Fibroblast of the aortic adventitia (primary cell): ENCODE data around the gene DYNC2I2. TPM values are rescaled to one million over a fixed set of nuclear protein-coding genes. Genes with fewer than 3 reads are reported as not detected.

Source experiments
- DNase-seq: peaks from one replicate; pipeline ENCODE4 v3.0.0-alpha.2; 2010; ENCODE audit warnings: low read depth
- H3K4me3 ChIP-seq: 2 replicates; pipeline ENCODE4 v1.5.1; 2011; ENCODE audit warnings: low read depth, mild to moderate bottlenecking, control low read depth, low read length, moderate library complexity
- total RNA-seq: library from RNA; depleted of rRNA; stranded (reverse); fragments of >200 nt; gene quantifications from 2 replicates; pipeline ENCODE4 v1.2.3, GENCODE V29; 2012; ENCODE audit warnings: low replicate concordance
- TF ChIP-seq, protein P1 (sequence below): IDR thresholded peaks from 2 replicates; pipeline ENCODE4 v1.5.1; 2011; ENCODE audit warnings: mild to moderate bottlenecking, low read length, control low read depth, inconsistent platforms; ENCODE audit not compliant: insufficient read depth

The DYNC2I2 gene
- total RNA-seq, 1 donor = 65.7 TPM

DNA sequence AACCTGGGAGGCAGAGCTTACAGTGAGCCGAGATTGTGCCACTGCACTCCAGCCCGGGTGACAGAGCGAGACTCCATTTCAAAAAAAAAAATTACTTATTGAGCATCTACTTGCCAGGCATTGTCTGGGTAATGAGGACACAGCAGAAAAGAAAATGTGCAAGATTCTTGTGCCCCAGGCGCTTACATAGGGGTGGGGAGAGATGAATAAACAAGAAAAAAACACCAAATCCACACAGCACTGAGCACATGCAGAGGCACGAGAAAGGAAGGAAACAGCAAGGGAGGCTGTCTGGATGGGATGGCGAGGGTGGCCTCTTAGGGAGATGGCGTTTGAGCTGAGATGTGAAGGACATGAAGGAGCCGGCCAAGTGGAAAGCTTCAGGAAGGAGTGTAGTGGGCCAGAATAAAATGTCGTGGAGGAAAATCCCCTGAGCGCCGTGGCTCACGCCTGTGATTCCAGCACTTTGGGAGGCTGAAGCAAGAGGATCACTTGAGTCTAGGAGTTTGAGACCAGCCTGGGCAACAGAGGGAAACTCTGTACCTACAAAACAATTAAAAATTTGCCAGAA is 13.9 kb downstream of the DYNC2I2 start:
- TF ChIP-seq, protein P1, sequence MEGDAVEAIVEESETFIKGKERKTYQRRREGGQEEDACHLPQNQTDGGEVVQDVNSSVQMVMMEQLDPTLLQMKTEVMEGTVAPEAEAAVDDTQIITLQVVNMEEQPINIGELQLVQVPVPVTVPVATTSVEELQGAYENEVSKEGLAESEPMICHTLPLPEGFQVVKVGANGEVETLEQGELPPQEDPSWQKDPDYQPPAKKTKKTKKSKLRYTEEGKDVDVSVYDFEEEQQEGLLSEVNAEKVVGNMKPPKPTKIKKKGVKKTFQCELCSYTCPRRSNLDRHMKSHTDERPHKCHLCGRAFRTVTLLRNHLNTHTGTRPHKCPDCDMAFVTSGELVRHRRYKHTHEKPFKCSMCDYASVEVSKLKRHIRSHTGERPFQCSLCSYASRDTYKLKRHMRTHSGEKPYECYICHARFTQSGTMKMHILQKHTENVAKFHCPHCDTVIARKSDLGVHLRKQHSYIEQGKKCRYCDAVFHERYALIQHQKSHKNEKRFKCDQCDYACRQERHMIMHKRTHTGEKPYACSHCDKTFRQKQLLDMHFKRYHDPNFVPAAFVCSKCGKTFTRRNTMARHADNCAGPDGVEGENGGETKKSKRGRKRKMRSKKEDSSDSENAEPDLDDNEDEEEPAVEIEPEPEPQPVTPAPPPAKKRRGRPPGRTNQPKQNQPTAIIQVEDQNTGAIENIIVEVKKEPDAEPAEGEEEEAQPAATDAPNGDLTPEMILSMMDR = no peak
- no peak overlapping the region for H3K4me3 ChIP-seq
- DNase-seq = no peak

DNA sequence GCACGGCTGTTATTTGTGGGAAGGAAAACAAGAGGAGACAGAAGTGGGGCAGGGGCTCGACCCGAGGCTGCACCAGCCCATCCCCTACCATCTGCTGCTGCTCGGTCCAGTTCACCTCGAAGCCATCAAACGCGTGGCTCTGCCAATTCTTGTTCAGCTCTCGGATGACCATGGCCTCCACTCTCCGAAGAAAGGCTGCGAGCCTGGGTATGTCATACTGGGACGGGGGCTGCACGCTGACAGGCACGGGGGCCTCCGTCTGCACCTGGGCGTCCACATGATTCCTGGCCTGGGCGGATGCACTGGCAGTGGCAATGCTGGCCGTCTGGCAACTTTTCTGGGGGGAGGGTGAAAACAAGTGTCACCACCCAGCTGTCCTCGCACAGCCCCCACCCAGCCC is 16.0 kb downstream of the DYNC2I2 start:
- TF ChIP-seq, protein P1 = no peak
- DNase-seq = no peak
- no peak overlapping the region for H3K4me3 ChIP-seq

DNA sequence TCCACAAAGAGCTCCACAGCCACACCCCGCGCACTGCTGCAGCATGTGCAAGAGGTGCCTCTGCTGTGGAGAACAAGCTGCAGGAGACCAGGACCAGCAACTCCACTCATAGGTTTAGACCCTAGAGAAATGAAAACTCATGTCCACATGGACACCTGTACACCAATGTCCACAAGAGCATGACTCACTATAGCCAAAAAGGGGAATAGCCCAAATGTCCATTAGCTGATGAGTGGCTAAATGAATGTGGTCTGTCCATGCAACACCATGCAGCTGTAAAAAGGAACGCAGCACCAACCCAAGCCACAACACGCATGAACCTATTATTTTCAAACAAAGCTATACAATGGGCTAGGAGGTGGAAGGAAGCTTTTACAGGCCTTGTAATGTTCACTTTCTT is 18.1 kb downstream of the DYNC2I2 start:
- TF ChIP-seq, protein P1 = no peak
- no peak for DNase-seq
- H3K4me3 ChIP-seq = no peak overlapping the region

DNA sequence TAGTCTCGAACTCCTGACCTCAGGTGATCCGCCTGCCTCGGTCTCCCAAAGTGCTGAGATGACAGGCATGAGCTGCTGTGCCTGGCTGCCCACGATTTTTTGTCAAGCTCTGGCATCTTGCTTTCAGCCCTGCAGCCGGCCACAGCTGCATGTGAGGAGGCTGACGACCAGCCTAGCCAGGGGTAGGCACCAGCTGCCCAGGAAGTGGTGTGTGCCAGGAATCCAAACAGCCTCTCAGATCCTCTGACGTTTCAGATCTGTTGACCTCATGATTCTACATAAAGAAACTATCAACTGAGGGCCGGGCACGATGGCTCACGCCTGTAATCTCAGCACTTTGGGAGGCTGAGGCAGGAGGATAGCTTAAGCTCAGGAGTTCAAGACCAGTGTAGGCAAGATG is 19.0 kb downstream of the DYNC2I2 start:
- TF ChIP-seq, protein P1 = no peak
- DNase-seq = no peak
- no peak overlapping the region for H3K4me3 ChIP-seq

DNA sequence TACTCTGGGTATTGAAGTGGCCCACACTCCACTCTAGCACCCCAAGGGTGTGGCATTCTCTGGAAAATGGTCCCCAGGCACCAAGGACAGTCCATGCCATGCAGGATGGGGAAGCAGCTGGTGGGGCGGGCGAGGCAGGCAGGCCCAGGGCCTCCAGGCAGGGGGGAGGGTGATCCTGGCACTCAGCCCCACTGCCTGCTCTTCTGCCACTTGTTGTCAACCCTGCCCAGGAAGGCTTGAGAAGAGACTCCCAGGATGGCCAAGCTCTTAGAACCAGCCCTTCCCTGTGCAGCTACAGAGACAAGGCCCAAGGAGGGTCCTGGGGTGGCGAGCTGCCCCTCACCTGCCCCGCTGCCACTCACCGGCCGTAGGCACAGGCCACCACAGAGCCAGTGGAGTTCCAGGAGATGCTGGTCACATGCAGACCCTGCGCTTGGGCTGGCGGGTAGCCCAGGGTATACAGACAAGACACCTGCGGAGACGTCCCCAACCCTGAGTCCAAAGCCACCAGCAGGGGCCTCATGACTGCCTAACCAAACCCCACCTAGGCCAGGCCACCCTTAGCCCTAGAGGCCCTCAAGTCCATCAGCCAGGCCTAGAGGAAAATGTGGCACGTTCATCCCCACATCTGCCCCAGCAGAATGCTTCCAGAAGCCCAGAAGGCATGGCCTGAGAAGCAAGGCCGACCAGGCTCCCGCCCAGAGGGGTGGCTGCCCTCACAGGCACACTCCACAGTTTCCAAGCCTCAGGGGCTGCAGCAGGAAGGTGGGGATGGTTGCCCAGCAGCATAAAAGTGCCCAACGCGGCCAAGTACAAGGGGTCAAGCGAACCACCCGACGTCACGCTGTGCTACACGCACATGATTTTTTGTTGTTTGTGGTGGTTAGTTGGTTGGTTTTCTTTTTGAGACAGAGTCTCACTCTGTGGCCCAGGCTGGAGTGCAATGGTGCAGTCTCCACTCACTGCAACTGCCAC is 19.8 kb downstream of the DYNC2I2 start:
- DNase-seq = no peak
- H3K4me3 ChIP-seq = no peak overlapping the region
- TF ChIP-seq, protein P1 = no peak

DNA sequence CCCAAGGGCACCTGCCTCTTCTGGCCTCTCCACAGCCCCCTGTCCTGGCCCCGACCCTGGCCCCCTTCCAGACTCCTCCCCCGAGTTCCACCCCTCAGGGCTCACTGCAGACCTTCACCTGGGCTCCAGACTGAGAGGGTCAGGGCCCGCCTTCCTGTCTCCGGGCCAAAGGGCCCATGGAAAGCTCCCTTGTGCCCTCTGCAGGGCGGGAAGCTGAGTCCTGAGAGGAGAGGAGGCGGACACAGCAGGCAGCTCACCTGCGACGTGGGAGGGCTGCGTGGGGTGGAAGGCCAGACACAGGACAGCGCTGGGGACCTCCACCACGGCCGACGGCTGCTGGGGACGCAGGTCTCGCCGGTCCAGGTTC is 20.6 kb downstream of the DYNC2I2 start:
- H3K4me3 ChIP-seq = no peak overlapping the region
- TF ChIP-seq, protein P1 = no peak
- DNase-seq = no peak
